DMS114 treated with DMSO at 0.1 percent for 48 hours (cell line): ENCODE results near the gene SFTPA2.
"Not testable (repeated sequence)": the region's sequence is repeated elsewhere in the genome, so short reads cannot be mapped to it uniquely, and the experiment has no call there.

ENCODE experiments used
- DNase-seq: peaks from one replicate; lab custom pipeline; 2025; ENCODE audit not compliant: unreplicated experiment; lab: John Stamatoyannopoulos, UW

Gene SFTPA2

GRCh38 chr10:79516532-79517205, 43.5 kb downstream of the SFTPA2 start:
- DNase-seq: not testable (repeated sequence)

GRCh38 chr10:79511891-79512583, 48.2 kb downstream of the SFTPA2 start, which contains the start of gene EIF5AL1:
Gene EIF5AL1 (plus strand): TSS chr10:79512533. CDS start chr10:79512650, 117 bp downstream.
- not testable (repeated sequence) for DNase-seq

DNA sequence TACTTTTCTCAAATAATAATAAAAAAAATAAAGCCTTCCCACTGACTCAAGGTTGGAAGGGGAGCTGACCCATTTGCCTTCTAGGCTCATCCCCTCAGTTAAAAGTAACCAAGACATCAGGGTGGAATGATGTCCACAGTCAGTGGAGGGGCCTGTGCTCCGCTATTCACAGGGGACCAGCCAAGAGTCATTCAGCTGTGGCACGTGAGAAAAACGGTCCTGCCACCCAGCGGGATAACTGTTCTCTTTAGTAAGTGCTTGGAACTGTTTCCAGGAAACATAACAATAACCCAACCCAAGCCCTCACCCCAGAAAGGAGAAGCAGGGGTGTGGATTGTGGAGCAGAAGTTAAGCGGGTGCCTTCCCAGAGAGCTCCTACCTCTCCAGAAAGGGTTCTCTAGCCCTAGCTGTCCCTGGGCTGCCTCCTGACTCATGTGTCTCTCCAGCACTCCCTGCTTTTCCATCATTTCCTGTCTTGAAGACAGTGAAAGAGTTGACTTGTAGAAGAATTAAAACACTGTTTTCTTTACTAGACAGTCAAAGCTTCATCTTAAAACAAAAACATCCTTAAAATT, 50.2 kb downstream of the SFTPA2 start:
- DNase-seq: not testable (repeated sequence)

DNA sequence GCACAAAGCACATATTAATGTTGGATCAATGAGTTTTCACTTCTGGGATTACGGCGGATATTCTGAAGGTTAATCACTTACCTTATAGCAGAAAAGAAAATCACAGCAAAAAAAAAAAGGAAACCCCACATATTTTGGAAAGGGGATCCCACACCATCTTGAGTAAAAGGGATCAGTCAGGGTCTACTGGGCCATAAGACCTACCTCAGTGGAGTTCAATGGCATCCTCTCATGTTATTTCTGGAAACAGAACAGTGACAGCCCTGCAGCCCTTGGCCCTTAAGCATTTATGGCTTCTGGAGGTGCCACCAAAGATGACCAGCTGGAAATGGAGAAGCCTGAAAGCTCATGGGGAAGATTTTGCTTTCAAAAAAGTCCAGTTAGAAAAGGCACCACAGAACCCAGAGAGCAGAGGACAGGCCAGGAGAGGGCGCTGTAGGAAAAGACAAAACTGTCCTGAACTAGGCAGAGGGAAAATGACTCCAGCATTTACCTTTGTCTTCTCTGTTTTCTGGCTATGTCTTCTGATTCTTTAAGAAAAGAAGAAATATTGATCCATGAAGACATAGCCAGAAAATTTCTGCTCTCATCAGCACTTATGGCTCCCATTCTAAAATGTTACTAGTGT, 50.8 kb downstream of the SFTPA2 start:
- not testable (repeated sequence) for DNase-seq

DNA sequence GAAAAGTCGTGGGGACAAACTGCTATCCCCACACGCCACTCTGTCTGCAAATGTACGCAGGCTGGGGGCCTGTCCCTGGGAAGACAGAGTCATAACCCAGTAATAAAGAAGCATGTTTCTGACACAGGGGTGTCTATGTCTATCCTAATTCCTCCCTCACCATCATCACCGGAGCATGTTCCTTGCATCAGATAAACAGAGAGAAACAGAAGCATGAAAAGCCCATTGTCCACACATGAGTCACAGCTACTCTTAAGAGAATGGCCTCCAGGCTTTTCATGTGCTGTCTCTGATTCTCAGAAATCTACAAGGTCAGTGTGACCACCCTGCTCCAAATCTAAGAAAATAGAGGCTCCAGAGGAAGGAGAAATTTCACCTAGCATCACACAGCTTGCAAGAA, 52.0 kb downstream of the SFTPA2 start:
- DNase-seq: not testable (repeated sequence)

DNA sequence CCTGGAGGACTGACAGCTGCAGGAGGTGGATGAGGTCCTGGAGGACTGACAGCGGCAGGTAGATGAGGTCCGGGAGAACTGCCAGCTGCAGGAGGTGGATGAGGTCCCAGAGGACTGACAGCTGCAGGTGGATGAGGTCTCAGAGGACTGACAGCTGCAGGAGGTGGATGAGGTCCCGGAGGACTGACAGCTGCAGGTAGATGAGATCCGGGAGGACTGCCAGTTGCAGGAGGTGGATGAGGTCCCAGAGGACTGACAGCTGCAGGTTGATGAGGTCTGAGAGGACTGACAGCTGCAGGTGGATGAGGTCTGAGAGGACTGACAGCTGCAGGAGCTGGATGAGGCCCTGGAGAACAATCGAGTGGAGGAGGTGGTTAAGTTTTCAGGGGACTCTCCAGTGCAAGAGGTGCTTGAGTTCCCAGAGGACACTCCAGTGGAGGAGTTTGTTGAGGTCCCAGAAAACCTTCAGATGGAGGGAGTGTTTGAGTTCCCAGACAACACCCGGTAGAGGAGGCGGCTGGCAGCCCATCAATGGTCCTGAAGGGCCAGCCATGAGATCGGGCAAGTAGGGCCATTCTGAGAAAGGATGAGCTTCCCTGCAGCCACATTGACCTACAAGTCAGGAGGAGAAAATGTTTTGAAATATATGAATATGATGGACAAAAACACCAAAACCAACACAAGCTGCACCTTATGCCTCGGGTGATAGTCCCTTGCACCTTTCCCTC, 52.6 kb downstream of the SFTPA2 start:
- DNase-seq: no peak
